Activated CD8-positive, alpha-beta memory T cell treated with anti-CD3 and anti-CD28 coated beads, Interleukin-2, amount 10 ng/mL, durations not matched to agents 7 days and 5 days (primary cell): ENCODE results near the gene STOX2. TPM values are rescaled to one million over a fixed set of nuclear protein-coding genes. Genes with fewer than 3 reads are reported as not detected.
"Not testable (repeated sequence)": the region's sequence is repeated elsewhere in the genome, so short reads cannot be mapped to it uniquely, and the experiment has no call there.

Source experiments
- ATAC-seq: fragments of 150-1000 bp; cut with Tn5 transposase; one replicate; pipeline ENCODE4 v1.10.0; 2021; ENCODE audit warnings: moderate library complexity
- CTCF ChIA-PET: fragments of 350-600 bp; sonication (Branson Sonifier 250); formaldehyde crosslinking; loops from one replicate; lab custom pipeline; 2021; ENCODE audit warnings: antibody characterized with exemption; lab: Charles Lee
- DNase-seq: peaks from one replicate; pipeline ENCODE4 v3.0.0-alpha.2; 2020
- H3K27ac Mint-ChIP-seq: one replicate; pipeline ENCODE4 v1.8.0; 2021; ENCODE audit warnings: mild to moderate bottlenecking, mixed read lengths
- H3K27me3 Mint-ChIP-seq: one replicate; pipeline ENCODE4 v1.8.0; 2021; ENCODE audit warnings: mixed read lengths
- H3K36me3 Mint-ChIP-seq: one replicate; pipeline ENCODE4 v1.8.0; 2021; ENCODE audit warnings: mild to moderate bottlenecking, mixed read lengths
- H3K4me1 Mint-ChIP-seq: one replicate; pipeline ENCODE4 v1.8.0; 2021; ENCODE audit warnings: mixed read lengths
- H3K4me3 Mint-ChIP-seq: one replicate; pipeline ENCODE4 v1.8.0; 2021; ENCODE audit warnings: mild to moderate bottlenecking, moderate library complexity, mixed read lengths
- H3K9me3 Mint-ChIP-seq: one replicate; pipeline ENCODE4 v1.8.0; 2022; ENCODE audit warnings: low read depth, mixed read lengths
- total RNA-seq, 2 experiments: library from RNA; stranded (reverse); gene quantifications; one replicate each; pipeline ENCODE4 v1.2.3, GENCODE V29; 2021

STOX2 gene
- total RNA-seq, 2 experiments from 2014 or later, result not detected

- DNase-seq, result no peak
- Mint-ChIP-seq H3K4me1 (no peaks in the 10 kb centered on the region), H3K27ac (no peak overlapping the region), H3K36me3 (peaks cover 1% of the 10 kb centered on the region), H3K27me3 (peaks cover 40% of the 10 kb centered on the region), H3K4me3 (no peak overlapping the region), H3K9me3 (peaks cover 15% of the 10 kb centered on the region)
- ATAC-seq, result no peak
- CTCF ChIA-PET, result no interaction called here
Measured at GRCh38 chr4:184046148-184046547, 141.0 kb downstream of the STOX2 start.

- H3K9me3 Mint-ChIP-seq, result peaks cover 12% of the 10 kb centered on the region
- H3K4me3 Mint-ChIP-seq, ATAC-seq, DNase-seq, H3K27ac Mint-ChIP-seq, H3K4me1 Mint-ChIP-seq, CTCF ChIA-PET, H3K36me3 Mint-ChIP-seq: not testable (repeated sequence)
- H3K27me3 Mint-ChIP-seq, result peaks cover 17% of the 10 kb centered on the region
Measured at GRCh38 chr4:184051262-184051661, 146.2 kb downstream of the STOX2 start.

- H3K27me3 Mint-ChIP-seq, result peaks cover 8% of the 10 kb centered on the region
- no peaks in the 10 kb centered on the region for H3K4me1 Mint-ChIP-seq
- no peaks in the 10 kb centered on the region for H3K36me3 Mint-ChIP-seq
- CTCF ChIA-PET, result no interaction called here
- no peak for DNase-seq
- no peak overlapping the region for H3K27ac Mint-ChIP-seq
- H3K9me3 Mint-ChIP-seq, result peaks cover 5% of the 10 kb centered on the region
- H3K4me3 Mint-ChIP-seq, result no peak overlapping the region
- ATAC-seq, result no peak
Measured at GRCh38 chr4:184052616-184053015, 147.5 kb downstream of the STOX2 start.

GRCh38 chr4:184053434-184053833 is 148.3 kb downstream of the STOX2 start:
- H3K4me3 Mint-ChIP-seq, result no peak overlapping the region
- no peaks in the 10 kb centered on the region for H3K4me1 Mint-ChIP-seq
- no peaks in the 10 kb centered on the region for H3K36me3 Mint-ChIP-seq
- H3K27ac Mint-ChIP-seq, result no peak overlapping the region
- CTCF ChIA-PET, result no interaction called here
- no peak for ATAC-seq
- H3K9me3 Mint-ChIP-seq, result peaks cover 5% of the 10 kb centered on the region
- DNase-seq, result no peak
- H3K27me3 Mint-ChIP-seq, result peaks cover 5% of the 10 kb centered on the region

GRCh38 chr4:184056877-184057276 is 151.8 kb downstream of the STOX2 start:
- no peaks in the 10 kb centered on the region for H3K4me1 Mint-ChIP-seq
- no peak overlapping the region for H3K4me3 Mint-ChIP-seq
- peaks cover 5% of the 10 kb centered on the region for H3K27me3 Mint-ChIP-seq
- ATAC-seq, result no peak
- H3K27ac Mint-ChIP-seq, result no peak overlapping the region
- CTCF ChIA-PET, result no interaction called here
- H3K9me3 Mint-ChIP-seq, result no peaks in the 10 kb centered on the region
- H3K36me3 Mint-ChIP-seq, result no peaks in the 10 kb centered on the region
- DNase-seq, result no peak

- Mint-ChIP-seq H3K9me3 (no peaks in the 10 kb centered on the region), H3K36me3 (no peaks in the 10 kb centered on the region), H3K27me3 (peaks cover 5% of the 10 kb centered on the region), H3K4me3 (no peak overlapping the region), H3K4me1 (no peaks in the 10 kb centered on the region), H3K27ac (no peak overlapping the region)
- DNase-seq, result no peak
- CTCF ChIA-PET, result no interaction called here
- no peak for ATAC-seq
Measured at GRCh38 chr4:184058026-184058425, 152.9 kb downstream of the STOX2 start.

GRCh38 chr4:184059099-184059498 is 154.0 kb downstream of the STOX2 start:
- H3K4me1 Mint-ChIP-seq, result no peaks in the 10 kb centered on the region
- no peaks in the 10 kb centered on the region for H3K9me3 Mint-ChIP-seq
- peaks cover 5% of the 10 kb centered on the region for H3K27me3 Mint-ChIP-seq
- DNase-seq, result no peak
- ATAC-seq, result no peak
- no peak overlapping the region for H3K4me3 Mint-ChIP-seq
- no peak overlapping the region for H3K27ac Mint-ChIP-seq
- no peaks in the 10 kb centered on the region for H3K36me3 Mint-ChIP-seq
- CTCF ChIA-PET, result no interaction called here

- no peak overlapping the region for H3K4me3 Mint-ChIP-seq
- H3K9me3 Mint-ChIP-seq, result no peaks in the 10 kb centered on the region
- no peaks in the 10 kb centered on the region for H3K36me3 Mint-ChIP-seq
- no peaks in the 10 kb centered on the region for H3K4me1 Mint-ChIP-seq
- H3K27ac Mint-ChIP-seq, result no peak overlapping the region
- no peak for ATAC-seq
- peaks cover 3% of the 10 kb centered on the region for H3K27me3 Mint-ChIP-seq
- CTCF ChIA-PET, result no interaction called here
- DNase-seq, result no peak
Measured at GRCh38 chr4:184061582-184061981, 156.5 kb downstream of the STOX2 start.

GRCh38 chr4:184062769-184063168 is 157.7 kb downstream of the STOX2 start:
- no peak overlapping the region for H3K4me3 Mint-ChIP-seq
- DNase-seq (no peak), ATAC-seq (no peak)
- H3K36me3 Mint-ChIP-seq, result no peaks in the 10 kb centered on the region
- CTCF ChIA-PET, result no interaction called here
- H3K9me3 Mint-ChIP-seq, result no peaks in the 10 kb centered on the region
- H3K27ac Mint-ChIP-seq, result no peak overlapping the region
- peaks cover 6% of the 10 kb centered on the region for H3K27me3 Mint-ChIP-seq
- no peaks in the 10 kb centered on the region for H3K4me1 Mint-ChIP-seq

- no peaks in the 10 kb centered on the region for H3K4me1 Mint-ChIP-seq
- ATAC-seq (no peak), DNase-seq (no peak)
- no peak overlapping the region for H3K4me3 Mint-ChIP-seq
- H3K9me3 Mint-ChIP-seq, result no peaks in the 10 kb centered on the region
- peaks cover 6% of the 10 kb centered on the region for H3K27me3 Mint-ChIP-seq
- no peaks in the 10 kb centered on the region for H3K36me3 Mint-ChIP-seq
- H3K27ac Mint-ChIP-seq, result no peak overlapping the region
- CTCF ChIA-PET, result no interaction called here
Measured at GRCh38 chr4:184064877-184065276, 159.8 kb downstream of the STOX2 start.

GRCh38 chr4:184066584-184067300 is 161.6 kb downstream of the STOX2 start:
- H3K4me1 Mint-ChIP-seq, result no peaks in the 10 kb centered on the region
- DNase-seq (no peak), ATAC-seq (no peak)
- H3K4me3 Mint-ChIP-seq, result no peak overlapping the region
- H3K27me3 Mint-ChIP-seq, result peaks cover 9% of the 10 kb centered on the region
- no peaks in the 10 kb centered on the region for H3K36me3 Mint-ChIP-seq
- no peak overlapping the region for H3K27ac Mint-ChIP-seq
- peaks cover 1% of the 10 kb centered on the region for H3K9me3 Mint-ChIP-seq
- CTCF ChIA-PET, result no interaction called here

GRCh38 chr4:184067931-184068554 is 162.9 kb downstream of the STOX2 start:
- Mint-ChIP-seq H3K4me3 (no peak overlapping the region), H3K27ac (no peak overlapping the region), H3K36me3 (no peaks in the 10 kb centered on the region), H3K9me3 (peaks cover 2% of the 10 kb centered on the region), H3K4me1 (no peaks in the 10 kb centered on the region), H3K27me3 (peaks cover 15% of the 10 kb centered on the region)
- DNase-seq, result no peak
- CTCF ChIA-PET, result no interaction called here
- no peak for ATAC-seq
